GM12865 (cell line): ENCODE measurements around the gene SPNS2.

Source experiments
- DNase-seq: peaks from one replicate; pipeline ENCODE4 v3.0.0; 2010; ENCODE audit warnings: low read depth
- H3K4me3 ChIP-seq: 2 replicates; pipeline ENCODE4 v1.5.1; 2011; ENCODE audit warnings: mild to moderate bottlenecking, low read depth, low read length, control low read depth
- CTCF ChIP-seq: IDR thresholded peaks from 2 replicates; pipeline ENCODE4 v1.5.1; 2011; ENCODE audit warnings: low read length, control low read depth, low read depth, inconsistent platforms; ENCODE audit not compliant: insufficient read depth; ENCODE audit errors: missing control alignments

SPNS2 gene

GRCh38 chr17:4475463-4475862, 23.2 kb upstream of the SPNS2 start:
- no peak overlapping the region for H3K4me3 ChIP-seq
- no peak for TF ChIP-seq CTCF
- DNase-seq, result no peak

GRCh38 chr17:4476017-4476416, 22.7 kb upstream of the SPNS2 start:
- no peak for DNase-seq
- no peak for TF ChIP-seq CTCF
- no peak overlapping the region for H3K4me3 ChIP-seq

- no peak overlapping the region for H3K4me3 ChIP-seq
- DNase-seq, result no peak
These were observed 22.1 kb upstream of the SPNS2 start for GRCh38 chr17:4476511-4477070.

GRCh38 chr17:4477255-4477791, 21.4 kb upstream of the SPNS2 start:
- DNase-seq, result no peak
- no peak overlapping the region for H3K4me3 ChIP-seq
- TF ChIP-seq CTCF, result no peak

More at GRCh38 chr17:4476511-4477070, 22.1 kb upstream of the SPNS2 start:
- no peak for TF ChIP-seq CTCF

- DNase-seq, result no peak
- no peak overlapping the region for H3K4me3 ChIP-seq
- no peak for TF ChIP-seq CTCF
These were observed 20.3 kb upstream of the SPNS2 start for GRCh38 chr17:4478318-4478830.

GRCh38 chr17:4479340-4479981, 19.2 kb upstream of the SPNS2 start:
- H3K4me3 ChIP-seq, result no peak overlapping the region

More at GRCh38 chr17:4479340-4479981, 19.2 kb upstream of the SPNS2 start:
- DNase-seq, result no peak
- TF ChIP-seq CTCF, result no peak
